HEK293T (cell line): ENCODE results near the gene TRIM34.
"Not testable (repeated sequence)": the region's sequence is repeated elsewhere in the genome, so short reads cannot be mapped to it uniquely, and the experiment has no call there.

Experiments
- BHLHE40 ChIP-seq: fragments of 450-650 bp; IDR thresholded peaks from 2 replicates; pipeline ENCODE4 v1.6.1; 2016; ENCODE audit warnings: mild to moderate bottlenecking, moderate library complexity, borderline replicate concordance
- ZNF384 ChIP-seq: fragments of 450-650 bp; IDR thresholded peaks from 2 replicates; pipeline ENCODE4 v1.6.1; 2016

DNA sequence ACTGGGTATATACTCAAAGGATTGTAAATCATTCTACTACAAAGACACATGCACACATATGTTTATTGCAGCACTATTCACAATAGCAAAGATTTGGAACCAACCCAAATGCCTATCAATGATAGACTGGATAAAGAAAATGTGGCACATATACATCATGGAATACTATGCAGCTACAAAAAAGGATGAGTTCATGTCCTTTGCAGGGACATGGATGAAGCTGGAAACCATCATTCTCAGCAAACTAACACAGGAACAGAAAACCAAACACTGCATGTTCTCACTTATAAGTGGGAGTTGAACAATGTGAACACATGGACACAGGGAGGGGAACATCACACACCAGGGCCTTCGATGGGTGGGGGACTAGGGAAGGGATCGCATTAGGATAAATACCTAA is 32.2 kb downstream of the TRIM34 start:
- TF ChIP-seq BHLHE40, ZNF384: not testable (repeated sequence)
